Hippocampal formation (tissue), 2 donors: ENCODE data around the gene KANTR.
A peak's percentile ranks its signal among the peaks of the same experiment; 100 is the strongest.

Source experiments
- DNase-seq, 2 donors: peaks; one replicate each; lab custom pipeline; 2025; lab: John Stamatoyannopoulos, UW

Gene KANTR

GRCh38 chrX:53093748-53094581 lies at the start of gene KANTR:
Gene KANTR (plus strand): TSS chrX:53094142. CDS start chrX:53124273, 30,131 bp downstream.
- peak; percentile 77 to 82 for DNase-seq

- no peak for DNase-seq
Observed at GRCh38 chrX:53044995-53045394, 48.9 kb upstream of the KANTR start.

DNA sequence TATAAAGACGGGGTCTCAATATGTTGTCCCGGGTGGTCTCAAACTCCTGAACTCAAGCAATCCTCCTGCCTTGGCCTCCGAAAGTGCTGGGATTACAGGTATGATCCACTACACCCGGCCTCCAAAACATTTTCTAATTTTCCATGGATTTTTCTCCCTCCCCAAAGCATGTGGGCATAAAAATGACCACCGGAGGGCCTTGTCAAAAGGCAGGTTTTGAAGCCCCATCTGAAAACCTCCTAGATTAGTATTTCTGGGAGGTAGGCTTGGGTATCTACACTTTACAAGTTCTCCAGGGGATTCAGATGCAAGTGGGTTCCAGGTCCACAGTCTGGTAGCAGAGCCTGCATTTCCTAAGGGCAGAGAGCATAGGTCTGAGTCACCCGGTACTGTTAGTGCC lies 46.7 kb upstream of the KANTR start:
- DNase-seq: no peak

GRCh38 chrX:53048169-53049126 lies 45.5 kb upstream of the KANTR start, which contains the start of gene GPR173:
Gene GPR173 (plus strand): TSS chrX:53048789. CDS start chrX:53076622, 27,833 bp downstream.
- DNase-seq: peak; percentile 68 to 76

- DNase-seq: no peak
Observed at GRCh38 chrX:53049127-53049517, 44.8 kb upstream of the KANTR start.

- DNase-seq: no peak
Observed at GRCh38 chrX:53050841-53051240, 43.1 kb upstream of the KANTR start.

GRCh38 chrX:53055244-53055849 lies 38.6 kb upstream of the KANTR start:
- DNase-seq: no peak

GRCh38 chrX:53056292-53056691 lies 37.6 kb upstream of the KANTR start:
- no peak for DNase-seq

DNA sequence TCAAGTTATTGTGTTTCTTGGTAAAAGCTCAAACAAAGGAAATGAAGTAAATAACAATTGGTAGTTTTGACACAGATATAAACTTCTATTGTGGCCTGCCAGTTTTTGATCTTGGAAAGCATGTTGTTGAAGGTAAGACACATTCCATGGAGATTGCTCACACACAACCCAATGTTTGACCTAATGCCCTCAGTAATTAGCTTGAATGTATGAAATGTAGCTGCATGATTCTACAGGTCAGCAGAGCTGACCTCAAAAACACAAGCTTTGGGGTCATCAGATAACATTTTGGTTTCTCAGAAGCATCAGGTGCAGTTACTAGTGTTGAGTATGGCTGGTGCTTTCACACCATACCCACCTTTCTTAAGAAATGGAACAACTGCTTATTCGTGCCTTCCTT lies 28.8 kb upstream of the KANTR start:
- DNase-seq: no peak

DNA sequence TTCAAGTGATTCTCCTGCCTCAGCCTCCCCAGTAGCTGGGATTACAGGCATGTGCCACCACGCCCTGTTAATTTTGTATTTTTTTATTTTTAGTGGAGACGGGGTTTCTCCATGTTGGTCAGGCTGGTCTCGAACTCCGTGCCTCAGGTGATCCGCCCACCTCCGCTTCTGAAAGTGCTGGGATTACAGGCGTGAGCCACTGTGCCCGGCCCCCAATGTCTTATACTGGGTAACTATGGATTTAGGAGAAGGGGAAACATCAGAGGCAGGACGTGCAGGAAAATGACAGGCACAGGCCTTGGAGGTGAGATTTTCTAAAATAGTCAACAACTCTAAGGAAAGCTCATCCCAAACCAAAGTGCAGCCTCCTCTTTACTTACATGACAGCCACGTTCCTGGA lies 22.9 kb upstream of the KANTR start:
- DNase-seq: no peak

DNA sequence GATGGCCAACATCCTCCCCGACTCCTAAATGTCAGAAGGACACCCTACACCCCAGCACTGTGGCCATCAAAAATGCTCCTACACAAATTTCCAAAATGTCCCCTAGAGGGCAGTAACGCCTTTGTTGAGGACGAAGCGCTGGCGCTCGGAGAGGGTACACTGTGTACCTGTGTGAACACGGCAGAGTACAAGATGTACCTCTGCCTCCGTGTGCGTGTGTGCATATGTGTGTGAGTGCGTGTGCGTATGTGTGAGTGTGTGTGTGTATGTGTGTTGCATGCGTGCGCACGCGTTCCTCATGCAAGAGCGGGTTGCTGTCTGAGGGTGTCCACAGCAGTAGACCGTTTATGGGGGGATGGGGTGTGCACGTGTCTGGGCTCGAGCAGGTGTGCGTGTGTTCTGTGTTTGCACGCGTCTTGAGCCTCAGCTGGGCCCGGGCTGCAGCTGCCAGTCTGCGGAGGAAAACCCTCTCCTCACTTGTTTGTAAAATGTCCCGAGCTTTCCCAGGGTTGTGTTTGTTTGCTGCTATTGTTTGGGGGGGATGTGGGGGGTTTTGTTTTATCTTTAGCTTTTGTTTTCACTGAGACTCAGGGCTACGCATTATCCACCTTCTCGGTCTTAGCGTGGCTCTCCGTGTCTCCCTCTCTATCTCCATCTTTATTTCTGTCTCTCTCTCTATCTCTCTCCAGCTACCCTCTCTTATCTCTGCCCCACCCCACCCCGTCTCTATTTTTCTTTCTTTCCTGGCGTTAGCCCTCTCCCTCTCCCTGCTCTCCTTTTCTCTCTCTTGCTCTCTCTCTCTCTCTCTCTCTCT lies 22.1 kb upstream of the KANTR start:
- DNase-seq: peak; percentile 25 to 51

DNA sequence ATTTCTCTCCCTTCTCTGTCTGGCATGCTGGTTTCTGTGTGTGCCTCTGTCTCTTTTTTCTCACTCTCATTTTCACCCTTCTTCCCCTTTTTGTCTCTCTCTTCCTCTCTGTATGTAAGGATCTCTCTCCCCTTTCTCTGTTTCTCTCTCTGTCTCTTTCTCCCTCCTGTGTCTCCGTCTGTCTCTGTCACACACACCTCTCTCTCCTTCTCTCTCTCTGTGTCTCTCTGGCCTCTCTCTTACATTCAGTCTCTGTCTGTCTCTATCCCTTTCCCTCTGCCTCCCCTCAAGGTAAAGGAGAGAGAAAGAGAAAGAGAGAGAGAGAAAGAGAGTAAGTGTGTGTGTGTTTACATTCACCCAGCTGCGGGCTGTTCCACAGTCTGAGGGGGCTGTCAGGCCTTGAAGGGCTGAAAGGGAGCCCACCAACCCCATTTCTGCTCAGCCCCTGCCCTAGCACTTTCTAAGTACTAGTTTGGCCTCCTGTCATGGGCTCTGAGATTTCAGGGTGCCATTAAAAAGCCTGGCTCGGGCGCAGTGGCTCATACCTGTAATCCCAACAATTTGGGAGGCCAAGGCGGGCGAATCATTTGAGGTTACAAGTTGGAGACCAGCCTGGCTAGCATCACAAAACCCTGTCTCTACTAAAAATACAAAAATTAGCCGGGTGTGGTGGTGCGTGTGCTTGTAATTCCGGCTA lies 21.4 kb upstream of the KANTR start:
- DNase-seq: no peak

DNA sequence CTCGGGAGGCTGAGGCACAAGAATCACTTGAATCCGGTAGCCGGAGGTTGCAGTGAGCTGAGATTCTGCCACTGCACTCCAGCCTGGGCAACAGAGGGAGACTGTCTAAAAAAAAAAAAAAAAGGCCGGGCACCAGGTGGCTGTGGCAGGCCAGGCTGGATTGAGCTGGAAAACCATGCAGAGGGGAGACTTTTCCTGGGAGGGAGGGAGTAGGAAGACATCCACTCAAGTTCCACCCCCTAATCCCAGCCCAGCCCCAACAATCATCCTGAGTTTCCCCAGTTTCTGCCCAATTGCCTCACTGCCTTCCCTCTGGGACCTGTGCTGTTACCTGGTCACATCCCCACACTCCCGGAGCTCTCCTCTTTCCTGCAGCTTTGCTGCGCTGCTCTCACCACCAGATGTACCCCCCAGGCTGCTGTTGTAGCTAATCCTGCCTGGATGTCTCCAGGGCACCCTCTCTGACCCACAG lies 20.8 kb upstream of the KANTR start:
- DNase-seq: no peak

GRCh38 chrX:53075011-53075410 lies 18.9 kb upstream of the KANTR start:
- no peak for DNase-seq

DNA sequence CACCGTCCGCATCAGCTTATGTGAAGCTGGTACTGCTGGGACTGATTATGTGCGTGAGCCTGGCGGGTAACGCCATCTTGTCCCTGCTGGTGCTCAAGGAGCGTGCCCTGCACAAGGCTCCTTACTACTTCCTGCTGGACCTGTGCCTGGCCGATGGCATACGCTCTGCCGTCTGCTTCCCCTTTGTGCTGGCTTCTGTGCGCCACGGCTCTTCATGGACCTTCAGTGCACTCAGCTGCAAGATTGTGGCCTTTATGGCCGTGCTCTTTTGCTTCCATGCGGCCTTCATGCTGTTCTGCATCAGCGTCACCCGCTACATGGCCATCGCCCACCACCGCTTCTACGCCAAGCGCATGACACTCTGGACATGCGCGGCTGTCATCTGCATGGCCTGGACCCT lies 17.3 kb upstream of the KANTR start:
- DNase-seq: no peak

GRCh38 chrX:53077207-53078197 lies 16.4 kb upstream of the KANTR start:
- no peak for DNase-seq

DNA sequence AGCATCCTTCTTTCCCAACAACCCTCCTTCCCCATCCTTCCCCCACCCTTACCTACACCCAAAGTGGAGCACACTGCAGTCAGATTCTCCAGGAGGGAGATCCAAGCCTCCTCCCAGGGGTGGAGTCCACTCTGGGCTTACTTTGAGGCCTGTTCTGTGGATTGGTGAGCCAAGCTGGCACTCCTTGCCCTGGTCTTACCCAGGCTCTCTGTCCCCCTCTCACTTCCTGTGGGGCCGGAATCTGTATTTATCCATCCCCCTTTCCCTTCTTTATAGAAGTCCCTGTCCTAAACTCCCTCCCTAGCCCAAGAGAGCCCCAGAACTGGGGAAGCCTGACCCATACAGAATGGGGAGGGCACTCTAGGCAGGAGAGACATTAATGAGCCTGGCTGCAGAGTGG lies 15.0 kb upstream of the KANTR start:
- DNase-seq: no peak

GRCh38 chrX:53080628-53081580 lies 13.0 kb upstream of the KANTR start:
- no peak for DNase-seq
